Measurements from ENCODE around the gene F13A1.

Gene F13A1

GRCh38 chr6:6152060-6152459, 168.4 kb downstream of the F13A1 start:
- 59% methylated on average over 5 of the region's 6 CpGs for WGBS
- Histone ChIP-seq H3K9ac (ENCODE audit: low read depth, low read length) (no peak overlapping the region), H3K9me3 (ENCODE audit: insufficient read depth, low read depth, low read length) (no peaks in the 10 kb centered on the region), H3K4me1 (ENCODE audit: insufficient read depth, low read length) (peaks cover 3% of the 10 kb centered on the region; the same call in 1 of the 2 replicates), H3K27ac (ENCODE audit: low read depth, low read length) (no peak overlapping the region), H3K27me3 (ENCODE audit: insufficient read depth, low read length) (no peaks in the 10 kb centered on the region), H3K4me3 (ENCODE audit: low read length) (no peak overlapping the region), H3K36me3 (ENCODE audit: insufficient read depth, low read length) (no peaks in the 10 kb centered on the region)

DNA sequence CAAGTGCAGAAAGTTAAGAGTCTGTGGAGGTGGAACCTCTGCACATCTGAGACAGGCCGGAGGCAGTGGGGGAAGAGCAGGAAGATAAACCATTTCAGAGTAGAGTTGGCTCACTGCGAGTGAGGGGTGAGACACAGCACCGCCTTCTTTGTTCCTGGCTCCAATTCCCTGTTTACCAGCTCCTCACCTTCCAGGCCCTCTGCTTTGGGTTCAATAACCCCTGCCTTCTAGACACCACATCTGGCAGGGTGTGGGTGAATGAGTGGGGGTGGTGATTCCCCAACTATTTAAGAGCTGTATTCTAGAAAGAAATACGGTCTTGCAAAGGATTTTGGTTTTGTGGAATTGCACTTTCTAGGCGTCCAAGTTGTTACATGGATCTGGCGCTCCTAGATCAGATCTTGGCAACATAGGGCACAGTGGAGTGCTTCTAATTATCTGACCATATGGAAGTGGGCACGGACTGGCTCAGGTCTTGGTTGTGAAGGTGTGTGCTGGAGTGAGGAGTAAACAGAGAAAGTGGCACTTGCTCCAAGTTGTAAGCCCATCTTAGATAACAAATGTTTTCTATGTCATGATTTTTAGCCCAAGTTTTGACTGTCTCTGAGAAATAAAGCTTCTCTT, 172.2 kb downstream of the F13A1 start:
- Histone ChIP-seq H3K27ac (ENCODE audit: low read depth, low read length) (no peak overlapping the region), H3K27me3 (ENCODE audit: insufficient read depth, low read length) (no peaks in the 10 kb centered on the region), H3K36me3 (ENCODE audit: insufficient read depth, low read length) (no peaks in the 10 kb centered on the region), H3K4me1 (ENCODE audit: insufficient read depth, low read length) (peaks cover 3% of the 10 kb centered on the region; the same call in 1 of the 2 replicates), H3K9me3 (ENCODE audit: insufficient read depth, low read depth, low read length) (peaks cover 3% of the 10 kb centered on the region; the same call in 1 of the 2 replicates), H3K9ac (ENCODE audit: low read depth, low read length) (no peak overlapping the region), H3K4me3 (ENCODE audit: low read length) (no peak overlapping the region)
- 92% methylated on average over 6 of the region's 7 CpGs for WGBS

DNA sequence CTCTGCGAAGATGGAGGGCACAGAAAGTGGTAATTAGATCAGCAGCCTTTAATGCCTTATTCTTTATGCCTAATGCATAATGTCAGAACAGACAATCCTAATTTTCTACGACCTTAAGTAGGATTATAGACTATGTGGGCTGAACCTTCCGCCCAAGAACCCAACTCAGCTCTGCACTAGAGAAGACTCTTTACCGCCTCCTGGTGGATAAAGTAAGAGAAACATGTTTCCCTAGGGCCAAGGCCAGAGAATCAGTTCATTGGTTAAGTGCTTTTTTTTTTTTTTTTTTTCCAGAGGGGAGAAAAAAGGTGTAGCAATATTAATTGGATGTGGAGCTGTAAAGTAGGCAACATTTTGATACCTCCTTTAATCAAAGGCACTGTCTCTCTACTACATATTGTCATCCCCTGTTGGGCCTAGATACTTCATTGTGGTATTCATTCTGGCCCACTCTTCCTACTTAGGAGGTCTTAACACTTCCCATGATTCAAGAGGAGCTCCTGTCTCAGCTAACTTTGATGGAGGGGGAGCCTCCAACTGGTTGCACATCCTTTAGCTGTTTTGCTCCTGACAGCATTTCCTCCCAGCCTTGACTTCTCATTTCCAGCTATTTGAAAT, 188.9 kb downstream of the F13A1 start:
- Histone ChIP-seq H3K27ac (ENCODE audit: low read depth, low read length) (no peak overlapping the region), H3K9ac (ENCODE audit: low read depth, low read length) (no peak overlapping the region), H3K27me3 (ENCODE audit: insufficient read depth, low read length) (no peaks in the 10 kb centered on the region), H3K36me3 (ENCODE audit: insufficient read depth, low read length) (no peaks in the 10 kb centered on the region), H3K4me1 (ENCODE audit: insufficient read depth, low read length) (no peaks in the 10 kb centered on the region), H3K9me3 (ENCODE audit: insufficient read depth, low read depth, low read length) (no peaks in the 10 kb centered on the region), H3K4me3 (ENCODE audit: low read length) (no peak overlapping the region)
- WGBS = 47% methylated on average over 4 of the region's 4 CpGs

- 94% methylated on average over 3 of the region's 3 CpGs for WGBS
- no peak overlapping the region for H3K9ac ChIP-seq (ENCODE audit: low read depth, low read length)
- no peaks in the 10 kb centered on the region for H3K4me1 ChIP-seq (ENCODE audit: insufficient read depth, low read length)
- no peak overlapping the region for H3K4me3 ChIP-seq (ENCODE audit: low read length)
- no peaks in the 10 kb centered on the region for H3K9me3 ChIP-seq (ENCODE audit: insufficient read depth, low read depth, low read length)
- no peaks in the 10 kb centered on the region for H3K36me3 ChIP-seq (ENCODE audit: insufficient read depth, low read length)
- H3K27me3 ChIP-seq (ENCODE audit: insufficient read depth, low read length) = no peaks in the 10 kb centered on the region
- H3K27ac ChIP-seq (ENCODE audit: low read depth, low read length) = no peak overlapping the region
These were observed 195.0 kb downstream of the F13A1 start for GRCh38 chr6:6125495-6125894.

- Histone ChIP-seq H3K27me3 (ENCODE audit: insufficient read depth, low read length) (no peaks in the 10 kb centered on the region), H3K9me3 (ENCODE audit: insufficient read depth, low read depth, low read length) (no peaks in the 10 kb centered on the region), H3K9ac (ENCODE audit: low read depth, low read length) (no peak overlapping the region), H3K4me1 (ENCODE audit: insufficient read depth, low read length) (no peaks in the 10 kb centered on the region), H3K27ac (ENCODE audit: low read depth, low read length) (no peak overlapping the region), H3K36me3 (ENCODE audit: insufficient read depth, low read length) (no peaks in the 10 kb centered on the region), H3K4me3 (ENCODE audit: low read length) (no peak overlapping the region)
- 62% methylated on average over 3 of the region's 3 CpGs for WGBS
These were observed 196.7 kb downstream of the F13A1 start for GRCh38 chr6:6123803-6124202.

- H3K27ac ChIP-seq (ENCODE audit: low read depth, low read length) = no peak overlapping the region
- 100% methylated on average over 1 of the region's 1 CpG for WGBS
- no peaks in the 10 kb centered on the region for H3K4me1 ChIP-seq (ENCODE audit: insufficient read depth, low read length)
- no peak overlapping the region for H3K9ac ChIP-seq (ENCODE audit: low read depth, low read length)
- H3K9me3 ChIP-seq (ENCODE audit: insufficient read depth, low read depth, low read length) = no peaks in the 10 kb centered on the region
- H3K27me3 ChIP-seq (ENCODE audit: insufficient read depth, low read length) = no peaks in the 10 kb centered on the region
- H3K4me3 ChIP-seq (ENCODE audit: low read length) = no peak overlapping the region
- H3K36me3 ChIP-seq (ENCODE audit: insufficient read depth, low read length) = no peaks in the 10 kb centered on the region
These were observed 198.5 kb downstream of the F13A1 start for GRCh38 chr6:6121943-6122342.

GRCh38 chr6:6105472-6106036, 214.9 kb downstream of the F13A1 start:
- Histone ChIP-seq H3K4me3 (ENCODE audit: low read length) (no peak overlapping the region), H3K9me3 (ENCODE audit: insufficient read depth, low read depth, low read length) (no peaks in the 10 kb centered on the region), H3K27ac (ENCODE audit: low read depth, low read length) (no peak overlapping the region), H3K36me3 (ENCODE audit: insufficient read depth, low read length) (no peaks in the 10 kb centered on the region), H3K4me1 (ENCODE audit: insufficient read depth, low read length) (no peaks in the 10 kb centered on the region), H3K9ac (ENCODE audit: low read depth, low read length) (no peak overlapping the region), H3K27me3 (ENCODE audit: insufficient read depth, low read length) (no peaks in the 10 kb centered on the region)
